CD4-positive, alpha-beta T cell treated with Interleukin-15 for 1 hour (primary cell): ENCODE measurements around the gene TNNC2.
"Not testable (repeated sequence)": the region's sequence is repeated elsewhere in the genome, so short reads cannot be mapped to it uniquely, and the experiment has no call there.

Experiments used
- DNase-seq: peaks from one replicate; pipeline ENCODE4 v3.0.0-alpha.2; 2020

TNNC2 gene

GRCh38 chr20:45818239-45818638 is 8.9 kb downstream of the TNNC2 start:
- DNase-seq, result no peak

- DNase-seq, result no peak
Observed at GRCh38 chr20:45817376-45818194, 9.5 kb downstream of the TNNC2 start.

- no peak for DNase-seq
Observed at GRCh38 chr20:45816951-45817350, 10.2 kb downstream of the TNNC2 start.

- no peak for DNase-seq
Observed at GRCh38 chr20:45814314-45814713, 12.8 kb downstream of the TNNC2 start.

GRCh38 chr20:45813489-45813888 is 13.6 kb downstream of the TNNC2 start:
- no peak for DNase-seq

- DNase-seq, result no peak
Observed at GRCh38 chr20:45813006-45813340, 14.1 kb downstream of the TNNC2 start.

- peak; percentile 96 for DNase-seq
Observed at GRCh38 chr20:45812157-45813005, 14.7 kb downstream of the TNNC2 start, which contains the start of gene UBE2C. UBE2C (plus strand) TSS chr20:45812644; CDS start chr20:45812696, 52 bp downstream.

GRCh38 chr20:45810191-45810970 is 16.7 kb downstream of the TNNC2 start:
- DNase-seq, result no peak

GRCh38 chr20:45801851-45802250 is 25.3 kb downstream of the TNNC2 start:
- DNase-seq, result no peak

GRCh38 chr20:45798935-45799642 is 28.0 kb downstream of the TNNC2 start:
- peak; percentile 62 for DNase-seq

- DNase-seq, result not testable (repeated sequence)
Observed at GRCh38 chr20:45797955-45798354, 29.2 kb downstream of the TNNC2 start.

- not testable (repeated sequence) for DNase-seq
Observed at GRCh38 chr20:45797510-45797909, 29.6 kb downstream of the TNNC2 start.

GRCh38 chr20:45796337-45797065 is 30.6 kb downstream of the TNNC2 start:
- DNase-seq, result no peak

GRCh38 chr20:45792317-45793118 is 34.6 kb downstream of the TNNC2 start:
- peak; percentile 29 for DNase-seq

GRCh38 chr20:45788351-45788750 is 38.8 kb downstream of the TNNC2 start:
- DNase-seq, result no peak

GRCh38 chr20:45783656-45784294 is 43.3 kb downstream of the TNNC2 start:
- no peak for DNase-seq

GRCh38 chr20:45782890-45783289 is 44.2 kb downstream of the TNNC2 start:
- no peak for DNase-seq

GRCh38 chr20:45781391-45781931 is 45.7 kb downstream of the TNNC2 start:
- no peak for DNase-seq

GRCh38 chr20:45780159-45780558 is 47.0 kb downstream of the TNNC2 start:
- no peak for DNase-seq
